Prostate gland (tissue), 2 donors: ENCODE results near the gene CCDC149.

Experiments used
- CTCF ChIP-seq, 4 experiments: fragments of 200-600 bp in 2 of 4; fragments of 450-650 bp in 2 of 4; sonication (generic) in 2 of 4; IDR thresholded peaks; 1 replicate in 3 of 4; 2 replicates in 1 of 4; pipeline ENCODE4 v1.5.1; 2016 to 2019; ENCODE audit warnings: antibody characterized with exemption in 4 of 4, mild to moderate bottlenecking in 2 of 4, moderate library complexity in 2 of 4
- POLR2A ChIP-seq: fragments of 450-650 bp; IDR thresholded peaks from one replicate; pipeline ENCODE4 v1.6.1; 2016; ENCODE audit warnings: antibody characterized with exemption, mild to moderate bottlenecking
- POLR2AphosphoS5 ChIP-seq: sonication (generic); formaldehyde crosslinking; IDR thresholded peaks from one replicate; pipeline ENCODE4 v1.6.1; 2017; ENCODE audit warnings: antibody characterized with exemption

GRCh38 chr4:24937917-24938281 is 25.1 kb upstream of the CCDC149 start:
- TF ChIP-seq CTCF (IDR thresholded peaks at IDR 0.05) (no peak), POLR2A (no peak), POLR2AphosphoS5 (no peak)
